NCI-H1930 (cell line): ENCODE data around the gene DYNLT4.
"Not testable (repeated sequence)": the region's sequence is repeated elsewhere in the genome, so short reads cannot be mapped to it uniquely, and the experiment has no call there.

Experiments used
- DNase-seq, 2 experiments: peaks; one replicate each; lab custom pipeline; 2025; lab: John Stamatoyannopoulos, UW

The DYNLT4 gene

DNA sequence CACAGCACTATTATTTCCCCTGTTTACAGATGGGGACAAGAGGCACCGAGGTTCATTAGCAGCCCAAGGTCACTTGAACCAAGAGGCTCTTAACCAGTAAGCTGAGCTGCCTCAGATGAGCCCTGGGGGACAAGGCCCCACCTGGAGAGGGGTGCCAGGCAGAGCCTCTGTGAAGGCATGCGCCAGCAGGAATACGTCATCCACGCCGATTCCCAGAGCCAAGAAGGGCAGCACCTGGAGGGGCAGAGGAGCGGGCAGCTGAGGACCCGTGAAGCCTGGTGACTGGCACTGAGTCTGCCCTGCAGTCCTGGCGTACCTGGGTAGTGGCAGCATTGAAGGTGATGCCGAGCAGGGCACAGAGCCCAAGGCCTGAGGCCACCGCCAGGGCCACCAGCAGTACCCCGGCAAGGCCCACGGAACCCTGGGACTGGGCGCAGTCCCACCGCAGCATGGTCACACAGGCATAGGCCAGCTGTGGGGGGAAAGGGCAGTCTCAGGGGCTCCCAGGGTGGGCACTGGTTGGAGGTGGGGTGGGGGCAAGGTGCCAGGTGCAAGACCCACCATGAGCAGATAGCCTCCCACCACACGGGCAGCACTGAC lies 21.8 kb upstream of the DYNLT4 start:
- DNase-seq, result no peak

GRCh38 chr1:44828003-44828651 lies 21.0 kb upstream of the DYNLT4 start:
- no peak for DNase-seq

DNA sequence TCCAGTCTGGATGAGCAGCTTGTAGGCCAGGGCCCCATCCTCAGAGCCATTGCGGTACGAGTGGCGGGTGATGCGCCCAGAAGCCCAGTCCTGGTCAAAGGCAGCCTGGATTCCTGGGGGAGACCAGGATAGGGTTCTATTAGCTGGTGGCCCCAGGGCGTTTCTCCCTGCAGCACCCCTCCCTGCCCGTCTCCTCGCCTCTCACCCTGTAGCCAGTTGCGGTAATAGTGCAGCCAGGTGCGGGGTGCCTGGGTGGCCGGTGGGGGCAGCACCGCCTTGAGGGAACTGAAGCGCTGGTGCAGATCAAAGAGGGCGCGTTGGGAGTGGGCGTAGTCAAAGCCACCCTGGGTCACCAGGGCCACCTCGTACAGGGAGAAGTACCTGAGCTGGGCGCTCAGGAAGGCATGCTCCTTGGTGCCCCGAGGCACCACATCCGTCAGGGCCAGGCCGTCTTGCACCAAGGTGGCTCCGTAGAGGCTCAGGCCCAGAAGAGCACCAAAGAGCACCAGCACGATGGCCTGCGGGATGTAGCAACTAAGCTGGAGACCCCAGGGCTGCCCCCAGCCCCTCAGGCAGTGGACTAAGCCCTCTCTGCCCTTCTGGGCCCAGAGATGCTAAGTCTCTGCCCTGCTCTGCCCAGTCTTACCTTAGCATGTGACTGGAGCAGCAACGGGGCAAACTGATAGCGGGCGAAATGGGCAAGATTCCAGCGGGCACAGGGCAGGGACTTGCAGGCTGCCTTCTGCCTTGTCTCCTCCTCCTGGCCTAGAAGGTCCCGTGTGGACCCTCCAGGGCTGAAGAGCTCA lies 20.2 kb upstream of the DYNLT4 start:
- no peak for DNase-seq

- DNase-seq, result no peak
These were observed 19.4 kb upstream of the DYNLT4 start for GRCh38 chr1:44826375-44827196.

- DNase-seq, result not testable (repeated sequence)
These were observed 17.2 kb upstream of the DYNLT4 start for GRCh38 chr1:44824392-44824791.

DNA sequence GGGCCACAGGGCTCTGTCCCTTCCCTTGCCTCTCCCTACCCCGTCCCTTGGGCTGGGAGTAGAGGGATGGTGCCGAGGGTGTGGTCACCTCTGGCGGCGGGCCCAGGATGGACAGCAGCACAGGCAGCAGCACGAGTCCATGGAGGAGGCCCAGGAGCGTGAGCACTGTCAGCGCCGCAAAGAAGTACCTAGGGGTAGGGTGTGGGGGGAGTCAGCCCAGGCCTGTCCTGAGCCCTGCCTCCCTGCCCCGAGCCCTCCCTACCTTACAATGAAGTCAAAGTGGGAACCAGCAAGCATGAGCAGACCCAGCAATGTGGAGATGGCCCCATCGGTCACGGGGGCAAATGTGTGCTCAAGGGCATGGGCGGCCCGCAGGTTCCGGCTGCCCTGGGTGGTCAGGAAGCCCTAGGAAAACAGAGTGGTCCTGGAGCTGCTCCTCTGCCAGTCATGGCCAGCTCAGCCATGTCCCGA lies 15.9 kb upstream of the DYNLT4 start:
- DNase-seq, result no peak

GRCh38 chr1:44822131-44822701 lies 15.1 kb upstream of the DYNLT4 start:
- DNase-seq, result no peak

DNA sequence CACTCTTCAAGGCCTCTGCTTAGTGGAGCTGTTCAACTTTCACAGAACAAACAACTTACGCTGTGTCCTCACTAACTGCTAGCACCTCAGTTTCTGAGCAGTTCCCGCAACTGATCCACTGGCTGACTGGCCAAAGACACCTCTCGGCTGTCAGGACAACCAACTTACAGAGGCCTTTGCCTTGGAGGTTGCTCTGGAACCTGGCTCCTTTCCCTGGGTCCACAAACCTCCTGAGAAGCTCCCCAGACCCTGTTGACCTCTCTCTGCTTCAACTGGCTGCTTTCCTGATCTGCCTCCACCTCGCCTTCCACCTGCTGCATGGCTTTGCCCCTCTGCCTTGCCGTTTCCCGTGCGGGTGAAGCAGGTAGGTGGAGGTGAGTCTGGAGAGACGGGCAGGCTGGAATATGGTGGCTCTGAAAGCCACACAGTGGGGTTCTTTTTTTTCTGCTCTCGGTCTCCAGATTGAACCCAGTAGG lies 14.1 kb upstream of the DYNLT4 start:
- DNase-seq, result no peak

GRCh38 chr1:44820328-44821239 lies 13.4 kb upstream of the DYNLT4 start:
- DNase-seq, result no peak

- DNase-seq, result peak; percentile 64 to 90
These were observed 12.6 kb upstream of the DYNLT4 start for GRCh38 chr1:44819608-44820327.

- DNase-seq, result no peak
These were observed 12.1 kb upstream of the DYNLT4 start for GRCh38 chr1:44819196-44819607.

DNA sequence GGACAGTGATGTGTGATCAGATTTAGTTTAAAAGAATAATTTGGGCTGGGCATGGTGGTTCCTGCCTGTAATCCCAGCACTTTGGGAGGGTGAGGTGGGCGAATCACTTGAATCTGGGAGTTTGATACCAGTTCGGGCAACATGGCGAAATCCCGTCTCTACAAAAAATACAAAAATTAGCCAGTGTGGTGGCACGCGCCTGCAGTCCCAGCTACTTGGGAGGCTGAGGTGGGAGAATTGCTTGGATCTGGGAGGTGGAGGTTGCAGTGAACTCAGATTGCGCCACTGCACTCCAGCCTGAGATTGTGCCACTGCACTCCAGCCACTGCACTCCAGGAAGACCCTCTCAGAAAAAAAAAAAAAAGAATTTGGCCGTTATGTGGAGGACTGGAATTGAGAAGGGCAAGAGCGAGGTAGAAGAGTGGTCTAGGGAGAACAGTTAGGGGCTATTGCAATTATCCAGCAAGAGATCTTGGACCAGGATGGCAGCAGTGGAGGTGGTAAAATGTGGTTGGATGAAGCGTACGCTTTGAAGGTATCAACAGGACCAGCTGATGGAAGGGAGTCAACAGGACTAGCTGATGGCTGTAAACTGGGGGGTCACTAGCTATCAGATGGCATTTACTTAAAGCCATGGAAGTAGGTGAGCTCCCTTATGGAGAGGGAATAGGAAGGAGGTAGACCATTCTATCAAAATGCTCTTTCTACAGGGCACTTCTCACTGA lies 10.8 kb upstream of the DYNLT4 start:
- DNase-seq, result no peak

DNA sequence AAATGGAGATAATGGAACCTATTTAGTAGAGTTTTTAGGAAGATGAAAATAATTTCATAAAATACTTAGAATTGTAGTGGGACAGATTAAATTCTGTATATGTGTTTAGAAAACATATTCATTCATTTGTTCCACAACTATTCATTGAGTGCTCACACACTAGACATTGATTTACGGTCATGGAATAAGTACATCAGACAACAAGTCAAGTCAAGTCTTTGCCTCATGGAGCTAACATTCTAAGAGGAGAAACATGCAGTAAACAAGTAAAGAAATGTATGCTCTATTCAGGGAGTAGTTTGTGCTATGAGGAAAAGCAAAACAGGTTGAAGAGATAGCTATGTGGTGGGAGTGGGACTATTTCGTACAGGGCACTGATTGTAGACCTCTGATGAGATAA lies 10.2 kb upstream of the DYNLT4 start:
- no peak for DNase-seq

DNA sequence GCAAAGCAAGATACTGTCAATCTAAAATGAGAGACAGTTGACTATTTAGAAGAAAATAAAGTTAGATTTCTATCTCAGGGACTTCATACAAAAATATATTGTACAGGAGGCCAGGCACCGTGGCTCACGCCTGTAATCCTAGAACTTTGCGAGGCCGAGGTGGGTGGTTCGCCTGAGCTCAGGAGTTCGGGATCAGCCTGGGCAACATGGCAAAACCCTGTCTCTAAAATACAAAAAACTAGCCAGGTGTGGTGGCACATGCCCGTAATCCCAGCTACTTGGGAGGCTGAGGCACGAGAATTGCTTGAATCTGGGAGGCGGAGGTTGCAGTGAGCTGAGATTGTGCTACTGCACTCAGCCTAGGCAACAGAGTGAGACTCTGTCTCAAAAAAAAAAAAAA lies 8.8 kb upstream of the DYNLT4 start:
- DNase-seq, result not testable (repeated sequence)

DNA sequence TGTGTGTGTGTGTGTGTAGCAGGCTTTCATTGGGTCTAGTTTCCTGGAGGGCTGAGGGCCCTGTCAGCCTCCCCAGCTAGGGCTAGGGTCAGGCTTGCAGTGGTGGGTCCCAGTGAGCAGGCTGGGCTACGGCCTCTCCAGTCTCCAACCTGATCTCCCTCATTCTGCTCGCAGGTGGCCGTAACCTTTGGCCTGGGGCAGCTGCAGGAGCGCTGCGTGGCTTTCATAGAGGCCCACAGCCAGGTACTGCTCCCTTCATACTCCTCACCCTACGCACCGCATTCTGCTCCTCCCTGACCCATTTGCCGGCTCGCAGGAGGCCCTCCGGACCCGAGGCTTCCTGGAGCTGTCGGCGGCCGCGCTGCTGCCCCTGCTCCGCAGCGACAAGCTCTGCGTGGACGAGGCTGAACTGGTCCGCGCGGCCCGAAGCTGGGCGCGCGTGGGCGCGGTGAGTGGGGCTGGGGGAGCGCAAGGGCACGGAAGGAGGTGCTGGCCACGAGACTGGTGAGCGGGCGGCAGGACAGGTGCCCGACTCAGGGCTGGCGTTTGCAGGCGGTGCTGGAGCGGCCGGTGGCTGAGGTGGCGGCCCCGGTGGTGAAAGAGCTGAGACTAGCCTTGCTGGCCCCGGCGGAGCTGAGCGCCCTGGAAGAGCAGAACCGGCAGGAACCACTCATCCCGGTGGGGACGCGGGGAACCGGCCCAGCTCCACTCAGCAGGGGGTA lies 5.8 kb upstream of the DYNLT4 start:
- DNase-seq, result no peak

DNA sequence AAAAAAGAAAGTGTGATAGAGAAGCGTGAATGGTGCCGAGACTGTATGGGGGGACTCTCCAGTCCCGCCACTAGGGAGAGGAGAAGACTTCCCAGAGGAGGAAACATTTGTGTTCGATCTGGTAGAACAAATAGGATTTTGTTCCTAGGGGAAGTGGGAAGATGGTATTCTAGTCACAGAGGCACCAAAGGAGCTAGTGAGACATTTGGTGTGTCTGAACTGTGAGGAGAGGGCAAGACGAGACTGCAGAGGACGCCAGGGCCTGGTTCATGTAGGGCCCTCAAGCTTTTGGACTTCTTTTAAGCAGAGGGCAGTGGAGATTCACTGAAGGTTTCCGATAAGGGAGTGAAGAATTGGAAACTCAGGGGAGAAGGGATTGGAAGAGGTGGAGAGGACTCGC lies 4.1 kb upstream of the DYNLT4 start:
- DNase-seq, result no peak

DNA sequence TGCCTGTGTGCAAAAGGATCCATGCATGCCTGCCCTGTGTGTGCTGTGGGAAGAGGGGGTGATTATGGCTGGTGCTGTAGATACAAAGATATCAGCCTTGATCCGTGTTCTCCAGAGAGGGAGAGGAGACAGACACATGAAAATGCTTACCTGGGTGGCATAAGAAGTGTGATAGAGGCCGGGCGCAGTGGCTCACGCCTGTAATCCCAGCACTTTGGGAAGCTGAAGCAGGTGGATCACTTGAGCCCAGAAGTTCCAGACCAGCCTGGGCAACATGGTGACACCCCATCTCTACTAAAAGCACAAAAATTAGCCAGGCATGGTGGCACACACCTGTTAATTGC lies 3.6 kb upstream of the DYNLT4 start:
- DNase-seq, result not testable (repeated sequence)

GRCh38 chr1:44810101-44810761 lies 3.1 kb upstream of the DYNLT4 start:
- no peak for DNase-seq
